ENCODE data around the gene MICB.

DNA sequence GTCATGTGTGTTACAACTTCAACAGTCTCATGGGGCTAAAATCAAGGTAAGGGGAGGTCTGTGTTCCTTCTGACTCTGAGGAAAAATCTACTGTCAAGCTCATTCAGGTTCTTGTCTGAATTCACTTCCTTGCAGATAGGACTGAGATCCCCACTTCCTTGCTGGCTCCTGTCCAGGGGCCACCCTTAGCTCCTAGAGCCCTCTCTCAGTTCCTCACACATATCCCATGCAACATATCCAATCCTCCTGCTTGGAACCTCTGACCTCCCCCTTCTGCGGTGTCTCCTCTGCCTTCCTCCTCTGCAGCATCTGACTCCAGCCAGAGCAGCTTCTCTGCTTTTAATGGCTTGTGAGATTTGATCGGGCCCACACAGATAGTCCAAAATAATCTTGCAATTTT lies 27.1 kb upstream of the MICB start:
- TF ChIP-seq POLR2A (IDR thresholded peaks at IDR 0.05; ENCODE audit: extremely low read depth, insufficient read length) (no peak), CTCF (IDR thresholded peaks at IDR 0.05; ENCODE audit: low read depth, low read length) (no peak), MYC (IDR thresholded peaks at IDR 0.05; ENCODE audit: low read depth, low read length) (no peak)
- TF ChIP-seq, protein P1, sequence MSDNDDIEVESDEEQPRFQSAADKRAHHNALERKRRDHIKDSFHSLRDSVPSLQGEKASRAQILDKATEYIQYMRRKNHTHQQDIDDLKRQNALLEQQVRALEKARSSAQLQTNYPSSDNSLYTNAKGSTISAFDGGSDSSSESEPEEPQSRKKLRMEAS (IDR thresholded peaks at IDR 0.05; ENCODE audit: low read depth, low read length) = no peak

Data from NB4 (cell line).